ENCODE results near the gene PAFAH1B2. TPM values are rescaled to one million over a fixed set of nuclear protein-coding genes. Genes with fewer than 3 reads are reported as not detected.

Gene PAFAH1B2
- total RNA-seq, 4 donors from 2014 or later: 33.2 to 64.0 (median 48.5) TPM

GRCh38 chr11:117144477-117145392, 648 bp downstream of the PAFAH1B2 start:
- no peaks in the 10 kb centered on the region for H3K27me3 ChIP-seq
- H3K27ac ChIP-seq: peak overlapping the region; percentile 94 to 97 (median 94)
- peaks cover 14 to 52% (median 29%) of the 10 kb centered on the region in 3 donors for H3K4me1 ChIP-seq
- TF ChIP-seq CTCF (IDR thresholded peaks at IDR 0.05): no peak
- TF ChIP-seq POLR2A (IDR thresholded peaks at IDR 0.05): no peak
- intact Hi-C loops (cut with DNase I): no loop called here
- H3K36me3 ChIP-seq: peaks cover 0 to 29% (median 6%) of the 10 kb centered on the region in 3 donors
- WGBS, 2 donors: 0% methylated on average over 21 to 23 of the region's 62 CpGs
- no peaks in the 10 kb centered on the region for H3K9me3 ChIP-seq
- peak; percentile 3 for DNase-seq
- H3K4me3 ChIP-seq: peak overlapping the region; percentile 83 to 91 (median 90)

DNA sequence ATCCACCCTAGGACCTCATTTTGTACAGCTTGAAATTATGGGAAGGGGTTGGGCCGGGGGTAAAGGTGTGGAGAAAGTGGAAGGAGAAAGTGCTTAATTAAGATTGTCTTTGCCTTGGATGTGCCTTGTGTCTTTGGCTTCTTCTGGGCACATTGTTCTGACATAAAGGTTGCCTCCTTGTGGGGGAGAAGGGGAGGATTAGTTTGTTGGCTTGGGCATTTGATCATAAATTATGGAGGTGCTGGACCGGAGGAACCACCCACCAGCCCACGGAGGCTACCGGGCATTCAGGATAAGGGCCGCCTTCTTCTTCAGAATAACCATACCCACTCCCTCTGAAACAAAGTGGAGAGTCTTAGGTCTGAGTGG, 1.3 kb downstream of the PAFAH1B2 start:
- no peaks in the 10 kb centered on the region for H3K9me3 ChIP-seq
- H3K4me1 ChIP-seq: peaks cover 14 to 59% (median 34%) of the 10 kb centered on the region in 3 donors
- H3K36me3 ChIP-seq: peaks cover 0 to 29% (median 6%) of the 10 kb centered on the region in 3 donors
- no peak for DNase-seq
- no peak for TF ChIP-seq CTCF (IDR thresholded peaks at IDR 0.05)
- no peak for TF ChIP-seq POLR2A (IDR thresholded peaks at IDR 0.05)
- WGBS, 2 donors: 0 to 2% methylated on average over 5 of the region's 5 CpGs
- peak overlapping the region; percentile 83 to 91 (median 90) for H3K4me3 ChIP-seq
- intact Hi-C loops (cut with DNase I): no loop called here
- H3K27me3 ChIP-seq: no peaks in the 10 kb centered on the region
- peak overlapping the region; percentile 94 to 97 (median 94) for H3K27ac ChIP-seq

DNA sequence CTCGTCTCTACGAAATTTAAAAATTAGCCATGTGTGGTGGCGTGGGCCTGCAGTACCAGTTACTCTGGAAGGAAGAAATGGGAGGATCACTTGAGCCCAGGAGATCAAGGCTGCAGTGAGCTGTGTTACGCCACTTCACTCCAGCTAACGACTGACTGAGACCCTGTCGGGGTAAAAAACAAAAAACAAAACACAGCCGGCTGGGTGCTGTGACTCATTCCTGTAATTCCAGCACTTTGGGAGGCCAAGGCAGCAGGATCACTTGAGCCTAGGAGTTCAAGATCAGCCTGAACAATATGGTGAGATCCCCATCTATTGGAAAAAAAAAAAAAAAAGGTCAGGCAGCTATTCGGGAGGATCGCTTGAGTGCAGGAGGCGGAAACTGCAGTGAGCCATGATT, 2.4 kb downstream of the PAFAH1B2 start:
- Histone ChIP-seq H3K27ac (no peak overlapping the region), H3K4me1 (peaks cover 14 to 70% (median 34%) of the 10 kb centered on the region in 3 donors), H3K4me3 (peak overlapping the region in 1 of 4 donors; percentile 91)

GRCh38 chr11:117152066-117152465, 8.0 kb downstream of the PAFAH1B2 start:
- intact Hi-C loops (cut with DNase I): no loop called here
- TF ChIP-seq POLR2A (IDR thresholded peaks at IDR 0.05): no peak
- Histone ChIP-seq H3K4me3 (no peak overlapping the region), H3K27ac (no peak overlapping the region), H3K4me1 (peaks cover under 1 to 61% (median 18%) of the 10 kb centered on the region in 3 donors), H3K36me3 (peaks cover 0 to 82% (median 2%) of the 10 kb centered on the region in 3 donors), H3K27me3 (no peaks in the 10 kb centered on the region), H3K9me3 (no peaks in the 10 kb centered on the region)
- no peak for DNase-seq
- WGBS, 2 donors: 56 to 57% methylated on average over 2 of the region's 2 CpGs

More for the DNA sequence above, 2.4 kb downstream of the PAFAH1B2 start:
- no peak for TF ChIP-seq CTCF (IDR thresholded peaks at IDR 0.05)
- TF ChIP-seq POLR2A (IDR thresholded peaks at IDR 0.05): no peak
- H3K9me3 ChIP-seq: no peaks in the 10 kb centered on the region
- no peak for DNase-seq
- H3K27me3 ChIP-seq: no peaks in the 10 kb centered on the region
- peaks cover 0 to 34% (median 6%) of the 10 kb centered on the region in 3 donors for H3K36me3 ChIP-seq
- WGBS, 2 donors: 51 to 57% methylated on average over 10 of the region's 10 CpGs
- intact Hi-C loops (cut with DNase I): no loop called here

DNA sequence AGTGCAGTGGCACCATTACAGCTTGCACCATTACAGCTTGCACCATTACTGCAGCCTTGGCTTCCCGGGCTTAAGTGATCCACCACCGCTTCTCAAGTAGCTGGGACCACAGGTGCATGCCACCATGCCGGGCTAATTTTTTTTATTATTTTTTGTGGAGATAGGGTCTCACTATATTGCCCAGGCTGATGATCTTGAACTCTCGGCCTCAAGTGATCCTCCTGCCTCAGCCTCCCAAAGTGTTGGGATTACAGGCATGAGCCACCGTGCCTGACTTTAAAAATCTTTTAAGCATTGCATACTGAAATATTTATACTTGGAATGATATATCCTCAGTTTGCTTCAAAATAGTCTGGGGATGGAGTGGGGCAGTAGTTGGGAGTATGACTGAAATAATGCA, 10.4 kb downstream of the PAFAH1B2 start:
- Histone ChIP-seq H3K4me1 (peaks cover 0 to 41% (median 8%) of the 10 kb centered on the region in 3 donors), H3K27me3 (no peaks in the 10 kb centered on the region), H3K4me3 (no peak overlapping the region), H3K36me3 (peaks cover 0 to 84% (median 0%) of the 10 kb centered on the region in 3 donors), H3K9me3 (no peaks in the 10 kb centered on the region), H3K27ac (no peak overlapping the region)
- TF ChIP-seq CTCF (IDR thresholded peaks at IDR 0.05): no peak
- TF ChIP-seq POLR2A (IDR thresholded peaks at IDR 0.05): no peak
- 94% methylated on average over 5 of the region's 5 CpGs for WGBS, 2 donors
- no peak for DNase-seq
- intact Hi-C loops (cut with DNase I): no loop called here

All from esophagus squamous epithelium (tissue), 5 donors.